T1000 (cell line): ENCODE data around the gene ETS1.

Experiments used
- DNase-seq: peaks from one replicate; lab custom pipeline; 2025; ENCODE audit warnings: mixed read lengths; lab: John Stamatoyannopoulos, UW

The ETS1 gene

DNA sequence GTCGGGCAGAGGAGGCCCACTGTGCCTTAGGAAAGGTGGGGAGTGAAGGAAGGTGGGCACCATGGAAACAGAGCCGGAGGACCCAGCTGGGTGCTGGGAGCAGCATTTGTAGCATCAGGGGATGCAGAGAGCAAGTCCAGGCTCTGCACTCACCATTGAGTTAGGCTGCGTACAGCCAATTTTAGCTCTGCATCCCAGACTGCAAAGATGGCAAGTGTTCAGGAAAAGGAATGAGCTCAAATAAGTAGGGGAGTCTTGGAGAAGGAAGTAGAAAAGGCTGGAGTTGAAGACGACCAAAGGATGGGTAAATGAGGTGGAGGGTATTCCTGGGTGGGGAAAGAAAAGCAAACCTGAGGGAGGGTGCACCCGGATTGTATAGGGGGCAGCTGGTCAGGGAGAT is 31.6 kb upstream of the ETS1 start:
- no peak for DNase-seq

DNA sequence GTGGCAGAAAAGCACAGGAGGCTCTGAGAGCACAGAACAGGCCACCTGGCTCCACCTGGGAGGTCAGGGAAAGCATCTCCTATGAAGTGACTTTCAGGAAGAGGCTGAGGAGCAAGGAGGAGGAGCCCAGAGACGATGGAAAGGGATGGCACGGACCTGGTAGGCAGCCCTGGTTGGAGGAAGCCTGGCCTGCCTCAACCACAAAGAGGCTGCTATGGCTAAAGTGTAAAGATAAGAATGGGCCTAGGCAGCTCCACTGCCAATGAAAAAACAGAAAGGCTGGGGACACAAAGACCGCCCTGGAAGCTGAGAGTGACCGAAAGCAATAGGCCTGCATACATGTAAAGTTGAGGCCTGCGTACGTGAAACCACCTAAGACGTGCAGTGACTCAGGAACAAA is 31.2 kb upstream of the ETS1 start:
- DNase-seq, result no peak

DNA sequence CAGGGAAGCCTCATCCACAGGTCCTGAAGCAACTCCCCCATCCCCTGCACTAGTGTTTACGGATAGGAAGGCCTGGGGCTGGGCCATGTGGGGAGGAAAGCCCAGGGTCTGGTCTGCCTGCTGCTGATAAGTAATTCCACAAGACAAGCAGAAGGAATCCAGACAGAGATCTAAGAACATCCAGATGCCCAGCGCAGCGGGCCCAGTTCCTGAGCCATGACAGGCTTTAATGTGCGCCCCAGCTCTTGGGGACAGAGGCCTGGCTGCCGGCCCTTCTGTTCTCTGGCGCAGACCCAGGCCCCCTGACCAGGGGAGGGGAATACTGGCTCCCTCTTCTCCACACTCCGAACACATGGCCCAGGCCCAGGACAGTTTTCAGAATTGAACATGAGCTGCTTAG is 28.8 kb upstream of the ETS1 start:
- no peak for DNase-seq

DNA sequence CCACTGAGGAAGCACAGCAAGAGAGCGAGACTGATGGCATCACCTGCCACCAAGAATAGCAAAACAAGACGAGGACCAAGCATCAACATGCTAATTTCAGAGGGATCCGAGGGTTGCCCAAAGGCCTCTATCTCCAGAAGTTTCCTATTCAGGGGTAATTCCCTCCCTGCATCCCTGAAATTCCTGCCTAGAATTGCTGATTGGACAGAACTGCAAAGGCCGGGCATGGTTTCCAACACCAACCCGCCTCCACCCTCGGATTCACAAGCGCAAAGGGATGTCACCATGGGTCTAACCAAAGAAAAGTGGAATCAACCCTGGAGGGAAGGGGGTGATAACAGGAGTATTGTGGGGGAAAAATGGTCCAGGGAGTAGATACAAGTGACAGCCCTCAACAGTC is 28.3 kb upstream of the ETS1 start:
- DNase-seq, result no peak

DNA sequence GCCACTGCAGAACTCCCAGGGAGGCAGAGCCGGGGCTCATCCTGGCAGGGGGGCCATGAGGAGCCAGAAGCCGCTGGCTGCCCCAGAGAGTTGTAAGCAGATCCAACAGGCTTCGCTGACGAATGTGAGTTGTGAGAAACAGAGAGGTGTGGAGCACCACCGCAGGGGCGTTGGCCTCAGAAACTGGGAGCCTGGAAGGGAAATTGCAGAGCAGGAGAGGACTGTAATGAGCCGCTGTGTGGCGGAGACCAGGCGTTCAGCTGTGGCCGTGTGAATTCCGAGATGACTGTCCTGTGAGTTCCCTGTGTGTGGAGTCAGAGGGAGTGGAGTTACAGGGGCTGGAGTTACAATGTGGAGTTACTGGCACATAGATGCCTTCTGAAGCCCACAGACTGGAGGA is 27.7 kb upstream of the ETS1 start:
- no peak for DNase-seq

DNA sequence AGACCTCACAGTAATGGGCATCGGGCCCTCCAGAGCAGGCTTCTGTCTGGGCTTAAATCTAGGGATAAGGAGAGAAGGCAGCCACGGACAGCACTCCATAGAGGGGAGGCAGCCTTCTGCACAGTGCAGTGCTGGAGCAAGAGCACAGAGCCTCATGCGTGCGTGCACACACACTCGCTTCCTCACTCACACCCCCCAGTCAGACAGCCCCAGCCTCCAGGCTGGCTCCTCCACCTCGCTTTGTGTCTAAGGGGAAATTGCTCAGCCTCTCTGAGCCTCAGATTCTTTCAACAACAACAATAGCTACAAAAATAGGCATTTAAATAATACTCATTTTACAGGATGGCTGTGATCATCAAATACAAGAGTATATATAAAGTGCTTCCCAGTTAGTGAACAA is 26.7 kb upstream of the ETS1 start:
- DNase-seq, result no peak

DNA sequence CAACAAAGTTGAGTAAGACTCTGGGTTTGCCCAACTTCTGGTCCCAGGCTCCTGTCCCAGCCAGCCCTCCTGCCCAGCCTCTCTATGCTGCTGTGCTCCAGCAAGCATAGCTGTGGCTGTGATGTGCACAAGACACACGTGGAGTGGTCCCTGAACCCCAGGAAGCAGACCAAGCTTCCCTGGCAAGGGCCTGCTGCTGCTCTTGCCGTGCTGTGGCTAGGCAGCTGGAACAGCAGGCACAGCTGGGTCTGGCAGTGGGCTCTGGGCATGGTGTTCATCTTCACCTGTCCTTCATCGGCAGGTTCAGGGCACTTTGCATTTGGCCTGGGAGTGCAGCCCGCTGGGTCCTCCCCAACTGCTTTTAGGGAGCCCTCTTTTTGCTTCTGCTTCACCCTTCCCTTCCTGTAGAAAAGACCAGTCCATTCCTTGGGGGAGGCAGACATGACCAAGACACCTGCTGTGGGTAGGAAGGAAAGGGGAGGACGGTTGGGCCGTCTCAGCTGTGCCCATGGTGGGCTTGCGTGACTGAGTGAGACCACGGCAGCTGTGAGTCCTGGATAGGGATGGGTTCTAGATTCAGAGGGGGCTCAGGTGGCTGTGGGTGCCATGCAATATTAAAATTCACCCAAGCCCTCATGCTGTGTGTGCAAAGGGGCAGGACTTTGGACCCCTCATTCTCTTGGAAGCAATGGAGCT is 26.1 kb upstream of the ETS1 start:
- DNase-seq, result no peak

DNA sequence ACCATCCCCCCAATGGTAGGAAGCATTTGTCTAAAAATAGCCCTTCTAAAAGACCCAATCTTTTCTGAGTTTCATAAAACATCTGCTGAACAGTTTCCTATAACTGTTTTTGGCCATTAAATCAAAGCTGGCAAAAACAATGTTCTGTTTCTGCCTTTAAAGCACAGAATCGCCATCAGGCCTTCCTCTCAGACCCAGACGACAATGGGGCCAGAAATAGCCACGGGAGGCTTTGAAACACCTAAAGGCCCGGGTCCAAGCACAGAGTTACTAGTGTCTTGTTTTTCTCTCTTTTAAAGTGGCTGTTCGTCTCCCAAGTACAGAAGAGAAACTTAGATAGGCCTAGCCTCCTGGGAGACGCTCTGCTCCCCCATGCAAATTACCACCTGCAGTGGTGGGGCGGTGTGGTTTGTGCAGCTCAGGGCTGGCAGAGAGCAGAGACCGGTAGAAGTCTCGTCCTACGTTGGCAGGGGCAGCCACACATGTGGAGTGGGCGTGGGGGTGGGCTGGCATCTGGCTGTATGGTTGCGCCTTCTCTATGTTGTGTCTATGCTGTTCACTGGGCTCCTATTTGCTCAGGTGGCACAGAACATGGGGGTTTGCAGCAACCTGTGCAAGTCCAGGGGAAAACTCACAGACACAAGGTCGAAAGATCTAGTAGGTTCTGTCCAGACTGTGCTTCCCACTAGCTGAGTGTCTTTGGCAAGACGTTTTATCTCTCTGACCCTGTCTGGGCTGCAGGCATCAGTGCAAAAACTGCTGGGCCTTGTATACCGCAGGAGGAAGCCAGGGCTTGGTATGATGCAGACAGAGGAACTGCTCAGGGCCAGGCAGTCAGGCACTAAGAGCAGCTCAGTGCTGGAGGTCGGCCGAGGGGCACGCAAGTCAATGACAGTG is 23.6 kb upstream of the ETS1 start:
- DNase-seq, result no peak

DNA sequence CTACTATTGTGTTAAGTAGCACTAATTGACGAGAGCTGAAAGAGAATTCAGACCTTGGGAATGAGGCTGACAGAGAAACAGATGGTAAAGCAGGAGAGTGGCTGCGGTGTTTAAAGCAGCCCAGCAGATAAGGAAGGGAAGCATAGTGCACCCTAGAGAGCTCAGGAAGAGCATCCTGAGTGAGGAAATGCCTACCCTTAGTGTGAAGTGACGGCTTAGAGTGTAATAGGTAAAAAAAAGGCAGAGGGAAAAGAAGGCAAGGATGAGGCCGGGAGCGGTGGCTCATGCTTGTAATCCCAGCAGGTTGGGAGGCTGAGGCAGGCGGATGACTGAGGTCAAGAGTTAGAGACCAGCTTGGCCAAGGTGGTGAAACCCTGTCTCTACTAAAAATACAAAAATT is 22.4 kb upstream of the ETS1 start:
- DNase-seq, result no peak

DNA sequence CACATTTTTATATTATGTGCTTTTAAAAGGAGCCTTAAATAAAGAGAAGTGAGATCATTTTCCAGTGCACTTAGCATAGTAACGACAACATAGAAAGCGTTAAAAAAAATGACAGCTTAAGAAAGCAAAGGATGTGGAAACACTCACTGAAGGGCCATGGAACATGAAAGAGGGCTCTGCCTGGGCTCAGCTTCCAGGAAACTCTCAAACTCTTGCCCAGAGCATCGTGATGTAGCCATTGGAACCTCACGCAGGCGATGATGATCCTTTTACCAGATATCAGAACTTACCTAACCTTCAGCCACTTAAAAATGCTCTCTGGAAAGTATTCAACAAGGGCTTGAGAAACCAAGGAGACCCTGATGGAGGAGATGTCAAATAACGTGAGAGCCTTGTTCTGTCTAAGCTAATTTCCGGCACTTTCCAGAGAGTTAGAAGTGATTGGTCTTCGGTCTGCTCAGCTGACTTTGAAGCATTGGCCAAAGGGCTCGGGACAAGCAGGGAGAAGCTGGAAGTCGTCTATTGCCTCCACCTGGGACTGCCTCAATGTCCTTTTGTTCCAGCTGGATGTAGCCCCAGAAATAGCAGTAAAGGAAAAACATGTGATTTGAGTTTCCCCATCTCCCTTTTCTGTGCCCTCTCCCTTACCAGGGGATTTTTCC is 21.5 kb upstream of the ETS1 start:
- no peak for DNase-seq

DNA sequence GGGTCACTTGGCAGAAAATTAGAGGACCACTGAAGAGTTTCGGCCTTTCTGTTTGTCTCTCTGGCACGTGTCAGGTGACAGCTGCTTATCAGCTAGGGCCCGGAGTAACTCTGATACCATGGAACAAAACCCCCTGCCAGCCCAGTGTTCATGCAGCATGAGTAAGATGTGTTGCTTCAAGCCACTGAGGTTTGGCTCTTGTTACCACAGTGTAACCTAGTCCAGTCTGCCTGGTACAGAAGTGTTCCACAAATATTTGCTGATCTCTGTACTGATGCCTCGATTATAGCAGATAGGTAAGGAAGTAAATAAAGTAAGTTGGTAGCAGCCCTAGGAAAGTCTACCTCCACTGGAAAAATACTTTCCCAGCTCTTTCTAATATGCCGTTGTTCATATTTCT is 20.5 kb upstream of the ETS1 start:
- DNase-seq, result no peak

DNA sequence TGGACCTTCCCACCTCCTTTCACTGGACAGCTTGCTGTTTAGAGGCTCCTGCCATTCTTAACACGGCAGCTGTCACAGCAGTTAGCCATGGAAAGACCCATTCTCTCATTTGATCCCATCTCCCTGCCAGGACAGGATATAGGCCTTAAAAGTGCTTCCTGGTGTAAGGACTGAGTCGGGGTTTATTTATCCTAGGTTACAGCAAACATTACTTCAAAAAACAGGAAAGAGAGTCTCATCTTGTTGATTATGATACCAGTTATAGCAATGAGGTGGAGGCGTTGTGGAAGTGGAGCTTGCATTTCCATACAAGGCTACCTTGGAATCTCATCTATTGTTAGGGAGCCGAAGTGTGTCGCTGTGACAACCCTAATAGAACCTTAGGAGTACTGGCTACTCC is 17.4 kb upstream of the ETS1 start:
- DNase-seq, result no peak

DNA sequence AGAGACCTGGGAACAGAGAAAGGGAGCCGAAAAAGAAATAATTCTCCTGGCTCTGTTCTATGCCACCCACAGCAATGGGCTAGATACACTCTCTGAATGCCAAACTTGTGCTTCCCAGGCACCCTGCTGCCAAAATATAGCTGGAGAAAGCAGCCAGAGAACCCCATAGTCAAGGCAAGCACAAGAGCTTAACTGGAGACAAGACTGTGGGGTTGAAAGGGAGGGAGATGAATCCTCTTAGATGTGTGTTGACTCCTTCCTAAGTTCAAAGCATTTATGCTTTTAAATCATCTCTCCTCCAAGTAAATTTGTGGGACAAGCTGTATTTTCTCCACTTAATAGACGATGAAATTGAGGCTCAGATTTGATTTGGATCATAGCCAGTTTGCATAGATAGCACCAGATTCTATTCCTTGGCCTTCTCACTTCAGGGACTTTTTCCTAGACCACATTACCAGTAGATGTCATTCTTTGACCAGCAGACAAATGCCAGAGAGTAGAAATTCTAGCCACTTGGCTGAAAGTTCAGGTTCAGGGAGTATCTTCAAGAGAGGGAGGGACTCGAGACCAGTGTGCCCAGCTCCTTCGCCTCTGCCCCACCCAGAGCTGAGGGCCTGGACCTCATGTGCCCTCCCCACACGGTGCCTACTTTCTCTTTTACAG is 16.5 kb upstream of the ETS1 start:
- no peak for DNase-seq

DNA sequence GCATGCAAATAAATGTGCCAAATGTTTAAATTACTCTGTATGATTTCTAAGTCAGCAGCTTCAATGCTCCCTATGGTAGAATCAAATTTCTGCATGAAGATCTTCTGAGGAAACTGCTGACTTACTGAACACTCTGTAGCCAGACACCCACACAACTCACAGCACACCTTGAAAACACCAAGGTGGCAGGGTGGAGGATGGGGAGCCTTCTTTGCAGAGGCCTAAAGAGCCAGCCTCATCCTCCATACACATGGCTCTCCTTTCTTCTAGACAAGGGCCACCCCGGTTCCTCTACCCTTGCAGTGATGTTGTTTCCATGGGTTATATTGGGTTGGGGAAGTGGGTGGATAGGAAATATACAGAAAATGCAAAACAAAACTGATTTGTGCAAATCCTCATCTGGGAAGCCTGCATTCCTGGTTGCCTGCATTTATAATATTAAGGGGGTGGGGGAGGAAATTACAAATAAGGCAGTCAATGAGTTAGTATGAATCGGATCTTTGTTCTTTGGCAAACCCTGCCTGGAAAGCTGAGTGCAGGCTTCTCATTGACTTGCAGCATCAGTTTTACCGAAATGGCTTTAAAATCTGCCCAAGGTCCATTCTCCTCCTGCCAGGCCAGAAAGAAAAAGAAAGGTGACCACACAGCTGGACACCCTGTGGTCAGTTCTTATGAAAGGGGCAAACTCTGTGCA is 15.8 kb upstream of the ETS1 start:
- DNase-seq, result no peak

DNA sequence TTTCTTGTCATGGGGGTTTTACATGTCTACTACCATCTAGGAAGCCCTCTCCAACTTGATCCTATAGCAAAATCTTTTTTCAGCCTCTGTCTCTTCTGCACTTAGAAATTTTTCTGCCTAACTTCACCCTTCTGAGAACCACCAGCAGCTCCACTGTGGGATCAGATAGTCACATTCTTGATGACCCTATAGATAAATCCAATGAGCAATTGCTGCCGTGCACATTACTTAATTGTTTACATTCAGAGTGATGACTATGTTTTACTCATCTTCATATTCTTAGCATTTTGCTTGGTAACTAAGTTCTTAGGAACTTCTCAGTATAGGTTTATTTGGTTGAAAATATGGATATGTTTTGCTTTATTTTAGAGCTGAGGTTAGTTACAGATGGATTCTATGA is 12.4 kb upstream of the ETS1 start:
- no peak for DNase-seq

DNA sequence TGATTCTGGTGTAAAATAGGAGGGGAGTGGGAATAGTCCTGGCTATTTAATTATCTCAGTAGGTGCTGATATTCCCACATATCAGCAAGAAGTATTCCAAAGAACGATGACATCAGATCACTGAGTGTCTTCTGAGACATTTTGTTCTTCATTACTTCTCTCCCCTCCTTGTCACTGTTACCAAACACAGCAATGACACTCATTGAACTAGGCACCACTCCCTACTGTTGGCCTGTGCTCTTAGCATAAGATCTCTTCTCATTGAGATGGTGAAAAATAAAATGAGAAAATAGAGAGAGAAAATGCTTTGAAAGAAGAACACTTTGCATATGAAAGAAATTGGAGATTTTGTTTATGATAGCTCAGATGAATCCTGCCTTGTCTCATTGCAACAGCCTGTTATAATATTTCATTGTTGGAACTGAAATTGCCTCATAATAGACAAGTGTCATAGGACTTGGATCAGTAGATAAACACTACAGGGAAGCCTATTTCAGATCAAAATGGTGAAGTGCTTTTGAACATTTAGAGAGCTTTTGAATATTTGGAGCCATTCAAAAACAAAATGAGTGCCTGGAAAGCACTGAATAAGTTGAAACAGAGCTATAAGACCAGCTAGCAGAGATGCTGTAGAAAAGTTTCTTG is 11.3 kb upstream of the ETS1 start:
- no peak for DNase-seq

DNA sequence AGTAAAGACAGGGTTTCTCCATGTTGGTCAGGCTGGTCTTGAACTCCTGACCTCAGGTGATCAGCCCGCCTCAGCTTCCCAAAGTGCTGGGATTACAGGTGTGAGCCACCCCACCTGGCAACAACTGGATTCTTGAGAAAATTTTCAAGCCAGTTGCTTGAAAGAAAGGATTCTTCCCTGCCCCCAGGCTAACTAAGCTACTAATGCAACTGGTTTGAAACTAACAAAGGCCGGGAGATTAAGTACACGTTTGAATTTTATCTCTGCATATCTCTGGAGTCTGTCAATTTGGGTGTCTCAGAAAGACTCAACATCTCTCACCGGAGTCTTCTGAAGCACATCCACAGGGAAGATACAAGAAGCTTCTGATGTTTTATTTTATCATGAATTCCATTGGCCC is 10.7 kb upstream of the ETS1 start:
- DNase-seq, result no peak

DNA sequence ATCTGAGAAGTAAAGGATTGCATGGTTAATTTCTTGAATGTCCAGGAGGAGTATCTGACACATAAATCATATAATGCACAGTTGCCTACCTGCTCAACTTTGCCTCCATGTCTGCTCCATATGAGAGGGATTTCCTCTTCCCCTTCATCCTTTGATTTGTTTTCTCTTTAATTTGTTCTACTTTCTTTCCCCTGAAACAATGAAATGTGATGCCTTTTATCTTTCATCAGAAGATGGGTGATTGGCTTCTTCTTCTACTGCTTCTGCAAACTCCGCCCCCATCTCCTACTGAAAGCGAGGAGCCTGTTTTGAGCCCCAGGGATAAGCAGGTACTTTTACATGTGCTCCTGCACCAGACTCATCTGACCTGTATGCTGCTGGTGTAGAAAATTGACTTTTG is 9.9 kb upstream of the ETS1 start:
- no peak for DNase-seq

DNA sequence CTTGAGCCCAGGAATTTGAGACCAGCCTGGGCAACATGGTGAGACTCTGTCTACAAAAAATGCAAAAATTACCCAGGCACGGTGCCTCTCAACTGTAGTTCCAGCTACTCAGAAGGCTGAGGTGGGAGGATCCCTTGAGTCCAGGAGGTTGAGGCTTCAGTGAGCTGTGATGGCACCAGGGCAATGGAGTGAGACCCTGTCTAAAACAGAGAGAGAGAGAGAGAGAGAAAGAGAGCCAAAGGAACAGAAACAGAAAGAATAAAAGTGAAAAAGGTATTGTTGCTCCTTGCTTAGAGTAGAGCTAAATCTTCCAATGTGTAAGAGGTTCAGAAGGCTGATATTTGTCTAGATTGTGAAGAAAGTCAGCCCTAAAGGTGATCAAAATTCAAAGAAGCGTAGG is 8.9 kb upstream of the ETS1 start:
- no peak for DNase-seq

DNA sequence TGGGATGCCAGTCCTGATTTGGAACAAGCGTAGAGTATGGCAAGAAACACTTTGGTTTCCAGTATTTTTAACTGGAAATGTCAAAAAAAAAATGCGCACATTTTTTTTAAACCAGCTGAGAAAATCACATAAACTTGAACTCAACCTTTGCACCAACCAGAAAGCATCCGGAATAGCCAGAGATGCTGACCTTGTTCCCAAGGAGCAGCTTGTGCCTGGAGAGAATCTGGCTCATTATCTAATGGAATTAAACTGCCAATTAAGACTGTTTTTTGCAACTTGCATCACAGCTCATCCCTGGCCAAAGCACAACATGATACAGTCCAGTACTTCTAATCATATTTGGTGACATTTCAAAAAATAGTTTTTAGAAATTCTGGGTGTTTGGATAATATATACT is 8.4 kb upstream of the ETS1 start:
- DNase-seq, result no peak

DNA sequence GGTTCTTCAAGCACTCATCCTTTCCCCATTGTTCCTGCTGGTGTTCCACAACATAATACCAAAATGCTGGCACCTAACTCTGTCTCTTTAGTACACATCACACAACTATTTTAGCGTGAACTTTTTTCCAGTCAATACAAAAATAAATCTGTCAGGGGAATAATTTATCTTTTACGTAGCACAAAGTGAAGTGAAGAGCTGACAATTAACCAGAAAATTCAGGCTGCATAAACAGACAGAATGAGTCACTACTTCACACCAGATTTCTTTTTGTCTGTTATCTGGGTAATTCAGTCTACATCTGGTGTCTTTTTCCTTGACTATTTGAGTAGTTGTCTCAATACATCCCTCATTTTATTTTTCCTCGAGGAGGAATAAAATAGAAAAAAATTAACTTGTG is 7.9 kb upstream of the ETS1 start:
- DNase-seq, result no peak

DNA sequence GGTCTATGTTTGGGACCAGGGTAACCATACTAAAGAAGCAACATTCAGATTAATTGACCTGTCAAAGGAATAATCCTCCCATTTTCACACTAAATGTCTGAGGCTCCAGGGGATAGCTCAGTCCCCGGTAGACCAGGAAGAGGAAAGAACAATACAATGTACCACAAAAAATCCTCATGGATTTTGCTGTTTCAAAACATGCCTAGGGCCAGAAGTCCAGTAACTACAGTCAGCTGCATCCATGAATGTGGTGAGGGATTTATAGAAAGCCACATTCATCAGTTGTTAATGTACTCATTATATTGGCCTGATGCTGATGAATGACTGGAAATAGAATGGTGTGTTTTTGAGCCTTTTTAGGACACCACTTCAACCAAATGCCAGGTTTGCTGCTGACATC is 6.9 kb upstream of the ETS1 start:
- no peak for DNase-seq
